ENCODE measurements around the gene SH3GL2.

SH3GL2 gene

DNA sequence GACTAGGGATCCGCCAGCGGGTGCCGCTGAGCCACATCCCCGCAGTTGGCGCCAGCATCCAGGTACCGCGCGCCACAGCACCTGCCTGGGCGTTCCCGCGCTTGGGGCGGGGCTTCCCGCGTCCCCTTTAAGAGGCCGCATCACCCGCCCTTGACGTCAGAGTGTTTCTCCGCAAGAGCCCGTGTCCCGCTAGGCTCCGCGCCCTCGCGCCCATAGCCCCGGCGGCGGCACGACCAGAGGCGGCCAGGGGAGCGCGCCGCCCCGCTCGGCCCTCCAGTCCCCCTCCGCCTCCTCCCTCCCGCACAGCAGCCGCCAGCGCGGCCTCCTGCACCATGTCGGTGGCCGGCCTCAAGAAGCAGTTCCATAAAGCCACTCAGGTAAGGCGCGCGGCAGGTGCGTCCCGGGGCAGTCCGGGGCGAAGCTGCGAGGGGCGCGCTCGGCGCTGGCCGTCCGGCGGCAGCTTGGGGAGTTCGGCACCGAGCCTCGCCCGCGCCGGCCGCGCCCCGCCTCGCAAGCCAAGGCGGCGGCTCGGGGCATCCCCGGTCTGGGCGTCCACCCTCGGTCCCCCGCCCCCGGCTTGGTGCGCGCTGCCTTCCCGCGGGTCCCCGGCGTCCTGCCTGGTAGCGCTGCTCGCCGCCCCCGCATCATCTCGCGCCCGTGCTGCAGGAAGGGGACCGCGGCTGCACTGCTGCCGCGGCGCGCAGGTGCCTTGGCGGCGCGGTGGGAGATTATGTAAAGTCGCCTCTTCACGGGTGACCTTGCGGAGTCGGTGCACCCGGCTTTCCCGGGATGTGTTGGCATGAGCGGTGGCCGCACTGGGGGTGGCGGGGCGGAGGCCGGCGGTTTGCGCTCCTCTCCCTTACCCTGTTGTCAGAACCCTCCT, at the start of gene SH3GL2:
Gene SH3GL2, plus strand, starts transcription at position 156 of the 883 bp plus-strand sequence.
- DNase-seq (ENCODE audit: low read depth): no peak

DNA sequence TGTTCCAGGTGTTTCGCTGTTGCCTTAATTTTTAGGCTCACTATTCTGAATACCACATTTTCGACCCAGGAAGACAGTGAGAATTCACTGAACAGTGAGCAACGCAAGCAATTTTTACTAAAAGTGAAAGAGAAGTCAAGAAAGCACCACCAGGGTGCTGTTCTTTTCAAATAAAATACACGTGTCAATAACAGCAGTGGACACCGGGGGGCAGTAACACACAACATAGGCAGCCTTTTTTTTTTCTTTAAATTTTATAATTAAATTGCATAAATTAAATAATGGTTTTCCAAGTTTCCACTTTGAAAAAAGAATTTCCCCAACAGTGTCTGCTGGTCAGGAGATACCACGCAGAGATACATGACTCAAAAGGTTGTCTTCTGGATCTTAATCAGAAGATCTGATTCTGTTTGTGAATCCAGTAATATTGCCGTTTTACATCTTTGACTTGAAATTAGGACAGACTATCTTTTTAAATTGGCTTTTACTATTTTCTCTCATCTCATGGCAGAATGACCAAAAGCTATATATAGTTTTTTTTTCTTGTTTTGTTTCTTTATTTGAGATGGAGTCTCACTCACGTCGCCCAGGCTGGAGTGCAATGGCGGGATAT, 47.1 kb upstream of the SH3GL2 start:
- no peak for DNase-seq (ENCODE audit: low read depth)

DNA sequence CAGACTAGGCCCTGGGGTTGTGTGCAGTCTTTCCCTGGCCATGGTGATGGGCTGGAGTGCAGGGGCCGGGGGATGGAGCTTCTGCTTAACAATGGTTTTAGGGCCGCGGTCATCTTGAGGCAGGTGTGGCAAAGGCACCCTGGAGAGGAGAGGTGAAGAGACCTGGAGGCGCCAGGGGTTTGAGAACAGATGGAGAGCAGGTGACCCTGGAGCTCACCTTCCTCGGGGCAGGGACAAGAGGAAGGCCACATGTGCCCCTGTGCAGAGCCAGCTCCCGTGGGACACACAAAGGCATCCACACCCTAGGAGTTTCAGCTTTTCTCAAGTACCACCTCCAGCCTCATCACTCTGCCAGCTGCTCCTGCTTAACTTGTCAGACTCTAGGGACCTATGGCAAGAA, 46.4 kb upstream of the SH3GL2 start:
- no peak for DNase-seq (ENCODE audit: low read depth)

DNA sequence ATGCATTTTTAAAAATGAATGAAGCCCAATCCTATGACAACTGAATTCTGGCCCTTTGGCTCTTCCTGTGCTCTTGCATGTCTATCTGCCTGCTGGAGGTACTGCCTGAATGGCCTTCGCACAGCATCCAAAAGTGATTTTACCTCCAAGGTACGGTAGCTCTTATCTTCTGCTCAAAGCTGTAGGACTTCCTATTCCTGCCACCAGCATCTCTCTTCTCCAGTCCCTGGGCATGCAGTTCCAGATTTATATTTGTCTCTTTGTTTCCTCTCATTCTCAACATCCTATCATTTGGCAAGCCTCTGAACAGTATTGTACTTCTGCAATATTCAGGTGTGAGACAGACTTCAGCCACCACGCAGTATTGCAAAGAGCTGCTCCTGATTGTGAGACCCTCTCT, 43.7 kb upstream of the SH3GL2 start:
- DNase-seq (ENCODE audit: low read depth): no peak

DNA sequence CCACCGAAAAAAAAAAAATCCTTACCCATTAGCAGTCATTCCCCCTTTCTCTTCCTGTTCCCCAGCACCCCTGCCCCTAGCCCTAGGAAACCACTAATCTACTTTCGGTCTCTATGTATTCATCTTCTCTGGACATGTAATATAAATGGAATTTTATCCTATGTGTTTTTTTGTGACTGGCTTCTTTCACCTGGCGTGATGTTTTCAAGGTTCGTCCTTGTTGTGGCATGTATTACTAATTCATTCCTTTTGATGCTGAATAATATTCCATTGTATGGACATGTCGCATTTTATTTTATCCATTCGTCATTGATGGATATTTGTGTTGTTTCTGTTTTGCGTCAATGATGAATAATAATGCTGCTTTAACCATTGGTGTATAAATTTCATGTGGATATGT, 42.8 kb upstream of the SH3GL2 start:
- DNase-seq (ENCODE audit: low read depth): no peak

DNA sequence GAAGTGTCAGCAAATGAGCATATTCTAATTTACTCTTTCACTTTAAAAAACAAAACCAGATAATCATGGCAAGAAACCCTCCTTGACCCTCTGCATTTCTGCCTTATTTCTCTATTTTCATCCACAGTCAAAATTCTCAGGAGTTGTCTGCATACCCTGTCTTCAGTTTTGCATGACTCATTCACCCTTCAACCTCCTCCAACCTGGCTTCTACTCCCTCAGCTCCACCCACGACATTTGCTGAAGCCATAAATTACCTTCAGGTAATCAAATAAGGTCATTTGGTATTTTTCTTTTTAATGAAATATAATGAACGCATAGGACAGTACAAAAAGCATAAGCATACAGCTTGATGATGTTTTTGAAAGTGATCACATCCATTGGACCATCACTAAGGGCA, 27.8 kb upstream of the SH3GL2 start:
- DNase-seq (ENCODE audit: low read depth): no peak

DNA sequence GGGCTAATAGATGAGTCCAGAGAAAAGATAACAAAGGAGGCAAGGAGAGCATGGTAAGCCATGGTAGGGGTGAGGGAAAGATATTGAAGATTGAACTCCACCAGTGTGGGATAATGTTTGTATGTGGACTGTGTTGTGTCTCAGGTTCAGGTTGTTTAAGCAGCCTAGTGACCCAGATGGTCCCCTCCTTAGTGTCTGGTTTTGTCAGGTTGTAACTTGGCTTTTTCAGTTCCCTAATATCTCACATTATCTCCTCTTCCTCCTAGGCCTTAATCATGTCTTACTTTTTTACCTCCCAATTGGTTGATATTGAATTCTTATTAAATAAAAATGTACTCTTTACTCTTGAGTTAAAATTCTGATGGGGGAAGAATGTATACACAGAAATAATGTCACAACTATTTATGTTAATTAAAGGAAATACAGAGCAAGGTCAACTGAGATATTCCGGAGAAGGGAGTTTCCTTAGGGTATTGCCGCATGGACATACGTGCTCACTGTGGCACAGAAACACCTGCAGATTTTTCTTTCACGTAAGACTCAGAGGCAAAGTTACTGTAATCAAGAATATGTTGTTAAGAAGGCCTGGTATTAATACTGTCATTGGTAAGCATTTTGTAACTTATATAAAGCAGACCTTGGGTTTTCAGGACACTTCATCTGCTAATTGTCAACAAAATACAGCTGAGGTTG, 23.4 kb upstream of the SH3GL2 start:
- DNase-seq (ENCODE audit: low read depth): no peak

DNA sequence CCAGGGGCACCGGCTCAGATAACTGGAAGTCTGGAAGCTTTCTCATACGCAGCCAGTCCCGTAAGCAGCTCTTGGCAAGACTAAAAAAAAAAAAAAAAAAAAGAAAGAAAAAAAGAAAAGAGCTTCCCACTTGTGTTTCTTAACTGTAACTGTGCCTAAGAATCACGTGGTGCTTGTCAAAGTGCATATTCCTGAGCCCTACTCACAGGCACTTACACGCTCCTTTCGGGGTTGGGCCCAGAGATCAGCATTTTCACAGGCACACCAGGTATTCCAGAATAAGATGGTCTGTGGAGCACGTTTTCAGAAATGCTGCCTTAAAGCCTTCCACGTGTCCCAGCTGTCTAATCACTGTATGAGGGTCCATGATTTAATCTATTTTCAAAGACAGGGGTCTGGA, 22.6 kb upstream of the SH3GL2 start:
- DNase-seq (ENCODE audit: low read depth): no peak

DNA sequence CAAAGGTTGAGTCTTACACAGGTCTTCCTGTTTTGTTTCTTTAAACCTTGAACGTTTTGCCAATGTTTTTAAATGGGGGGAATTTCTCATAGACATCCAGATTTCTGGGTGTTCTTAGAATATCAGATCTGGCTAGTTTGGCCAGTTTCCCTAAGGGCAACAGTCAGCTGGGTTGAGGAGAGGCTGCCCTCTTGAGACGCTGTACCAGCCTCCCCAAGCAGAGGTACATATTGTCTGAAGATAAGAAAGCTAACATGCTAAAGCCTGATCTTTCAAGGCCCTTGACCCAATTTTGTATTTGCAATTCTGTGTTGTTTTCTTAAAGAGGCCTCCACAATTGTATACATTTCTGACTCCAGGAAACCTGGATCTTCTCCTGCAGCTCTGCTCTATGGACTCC, 21.9 kb upstream of the SH3GL2 start:
- no peak for DNase-seq (ENCODE audit: low read depth)

DNA sequence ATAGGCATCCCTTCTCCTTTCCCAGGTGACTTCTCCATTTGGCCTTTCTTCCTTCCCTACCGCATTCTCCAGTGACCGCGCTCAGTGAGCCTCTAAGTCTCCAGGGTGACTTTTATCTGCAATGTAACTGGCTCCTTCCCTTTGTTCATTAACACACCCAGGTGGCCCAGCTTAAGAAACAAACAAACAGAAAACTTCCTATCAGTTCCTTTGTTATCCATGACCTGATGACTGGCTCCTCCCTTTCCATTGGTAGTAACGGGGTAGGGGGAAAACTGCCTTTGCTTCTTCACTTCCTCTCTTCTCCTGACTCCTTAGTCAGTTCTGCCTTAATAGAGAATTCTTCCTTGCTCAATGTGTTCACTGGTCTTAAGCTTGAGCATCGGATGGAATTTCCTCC, 7.0 kb upstream of the SH3GL2 start:
- DNase-seq (ENCODE audit: low read depth): no peak

DNA sequence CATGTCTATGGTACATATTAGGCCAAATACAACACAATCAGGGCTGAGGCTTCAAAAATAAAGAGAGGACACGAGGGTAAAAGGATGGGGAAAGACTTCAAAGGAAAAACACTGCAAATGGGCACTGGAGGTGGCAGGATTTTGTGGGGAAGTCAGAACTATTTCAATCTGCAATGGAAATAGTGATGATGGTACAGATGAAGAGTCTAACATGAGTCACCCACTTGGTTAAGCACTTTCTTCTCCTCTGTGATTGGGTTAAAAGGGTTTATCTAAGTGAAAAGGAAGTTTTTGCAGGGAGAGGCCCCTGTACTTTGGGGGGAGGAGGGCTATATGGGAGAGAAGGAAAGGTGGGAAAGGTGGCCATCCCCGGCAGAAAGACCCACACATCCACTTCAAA, 4.5 kb upstream of the SH3GL2 start:
- no peak for DNase-seq (ENCODE audit: low read depth)

DNA sequence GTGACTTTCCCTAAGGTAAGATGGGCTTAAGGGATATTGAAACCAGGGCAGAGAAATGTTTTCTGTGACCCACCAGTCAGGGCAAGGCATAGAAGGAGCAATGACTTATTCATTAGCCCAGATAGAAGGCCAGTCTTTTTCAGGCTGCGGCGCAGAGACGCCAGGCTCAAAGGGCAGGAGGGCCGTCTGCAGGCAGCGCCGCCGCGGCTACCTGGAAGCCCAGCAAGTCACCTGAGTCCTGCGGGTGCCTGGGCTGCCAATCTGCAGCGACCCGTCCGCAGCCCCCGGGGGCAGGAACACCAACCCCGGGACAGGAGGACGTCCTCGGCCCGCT, 322 bp upstream of the SH3GL2 start:
- no peak for DNase-seq (ENCODE audit: low read depth)

DNA sequence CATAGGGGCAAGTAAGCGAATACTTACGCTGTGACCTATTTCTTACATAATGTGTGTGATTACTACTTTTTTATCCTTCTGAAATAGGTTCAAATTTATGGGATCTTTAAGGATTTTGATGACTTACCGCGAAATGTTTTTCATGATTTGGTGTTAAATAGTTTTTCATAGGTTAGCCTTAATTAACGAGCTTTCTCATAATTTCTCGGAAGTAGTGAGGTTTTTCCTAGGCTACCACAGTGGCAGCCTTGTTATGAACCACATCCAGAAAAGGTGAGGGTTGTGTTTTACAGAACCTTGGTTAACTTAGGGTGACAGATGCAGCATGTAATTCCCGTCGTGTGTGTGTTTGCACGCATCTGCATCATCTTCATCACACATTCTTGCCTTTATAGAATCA, 1.3 kb downstream of the SH3GL2 start:
- DNase-seq (ENCODE audit: low read depth): no peak

DNA sequence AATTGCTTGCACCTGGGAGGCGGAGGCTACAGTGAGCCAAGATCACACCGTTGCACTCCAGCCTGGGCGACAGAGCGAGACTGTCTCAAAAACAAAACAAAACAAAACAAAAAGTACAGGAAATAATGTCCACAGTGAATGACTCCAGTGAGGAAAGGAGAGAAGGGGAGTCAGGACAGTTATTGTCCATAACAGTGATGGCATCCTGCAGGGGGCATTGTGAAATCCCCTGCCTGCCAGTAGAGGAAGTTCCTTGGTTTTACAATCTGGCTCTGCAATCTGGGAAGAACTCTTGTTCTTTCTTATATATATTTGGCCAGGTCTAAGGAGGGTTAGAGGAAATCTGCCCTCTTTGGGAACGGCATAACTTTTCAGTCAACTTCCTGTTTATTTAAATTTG, 8.2 kb downstream of the SH3GL2 start:
- DNase-seq (ENCODE audit: low read depth): no peak

DNA sequence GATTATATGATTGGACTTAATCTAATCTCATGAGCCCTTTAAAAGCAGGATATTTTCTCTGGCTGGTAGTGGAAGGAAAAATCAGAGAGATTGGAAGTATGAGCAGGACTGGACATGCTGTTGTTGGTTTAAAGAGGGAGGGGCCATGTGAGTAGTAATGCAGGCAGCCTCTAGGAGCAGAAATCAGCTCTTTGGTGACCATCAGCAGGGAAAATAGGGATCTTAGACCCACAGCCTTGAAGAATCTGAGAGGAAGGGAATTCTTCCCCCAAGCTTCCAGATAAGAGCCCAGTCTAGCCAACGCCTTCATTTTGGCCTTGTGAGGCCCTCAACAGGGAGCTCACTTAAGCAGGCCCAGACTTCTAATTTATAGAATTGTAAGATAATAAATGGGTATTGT, 9.5 kb downstream of the SH3GL2 start:
- DNase-seq (ENCODE audit: low read depth): no peak

DNA sequence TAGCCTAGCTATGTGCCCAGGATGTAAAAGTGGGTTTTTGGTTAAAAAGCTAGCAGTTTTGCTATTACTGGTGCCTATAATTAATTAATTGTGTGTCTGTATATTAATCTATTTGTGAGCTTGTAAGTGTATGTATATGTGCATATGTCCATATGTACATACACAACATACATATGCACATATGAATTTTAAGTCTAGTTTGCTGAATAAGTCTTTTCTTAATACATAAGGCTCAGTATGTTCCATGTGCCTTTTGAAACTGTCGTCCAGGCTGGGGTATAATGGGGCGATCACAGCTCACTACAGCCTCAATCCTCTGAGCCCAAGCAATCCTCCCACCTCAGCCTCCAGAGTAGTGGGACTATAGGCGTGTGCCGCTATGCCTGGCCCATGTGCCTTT, 10.1 kb downstream of the SH3GL2 start:
- no peak for DNase-seq (ENCODE audit: low read depth)

DNA sequence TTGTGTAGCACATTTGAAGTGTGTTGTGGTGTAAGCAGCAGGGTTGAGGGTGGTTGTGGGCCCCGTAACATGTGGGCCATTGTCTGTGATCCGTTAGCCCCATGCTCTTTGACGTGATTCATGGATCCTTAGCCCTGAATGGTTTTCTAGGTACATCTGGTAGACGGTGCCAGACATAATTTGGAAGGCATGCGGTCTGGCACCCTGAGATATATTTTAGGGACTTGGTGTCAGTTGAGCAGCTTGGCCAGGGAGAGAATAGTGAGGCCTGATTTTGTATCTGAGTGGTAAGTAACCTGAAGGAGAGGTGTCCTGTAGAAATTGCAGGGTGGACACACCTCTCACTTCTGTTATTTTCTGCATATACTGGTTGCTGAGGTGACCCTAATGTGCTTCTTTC, 10.9 kb downstream of the SH3GL2 start:
- DNase-seq (ENCODE audit: low read depth): no peak

DNA sequence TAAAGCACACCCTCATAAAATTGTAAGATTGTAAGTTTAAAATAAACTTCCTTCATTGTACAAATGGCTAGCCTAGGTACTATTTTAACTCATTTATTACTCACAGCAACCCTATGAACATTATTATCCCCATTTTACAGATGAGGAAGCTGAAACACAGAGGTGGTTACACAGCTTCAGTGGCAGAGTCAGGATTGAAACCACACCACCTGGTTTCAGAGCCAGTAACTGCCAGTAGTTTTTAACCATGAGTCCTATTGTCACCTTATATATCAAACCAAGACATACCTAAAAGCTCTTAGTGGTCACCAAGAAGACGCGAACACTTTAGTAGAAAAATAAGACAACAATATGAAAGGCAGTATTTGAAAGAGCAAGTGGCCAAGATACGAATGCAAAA, 16.1 kb downstream of the SH3GL2 start:
- no peak for DNase-seq (ENCODE audit: low read depth)

DNA sequence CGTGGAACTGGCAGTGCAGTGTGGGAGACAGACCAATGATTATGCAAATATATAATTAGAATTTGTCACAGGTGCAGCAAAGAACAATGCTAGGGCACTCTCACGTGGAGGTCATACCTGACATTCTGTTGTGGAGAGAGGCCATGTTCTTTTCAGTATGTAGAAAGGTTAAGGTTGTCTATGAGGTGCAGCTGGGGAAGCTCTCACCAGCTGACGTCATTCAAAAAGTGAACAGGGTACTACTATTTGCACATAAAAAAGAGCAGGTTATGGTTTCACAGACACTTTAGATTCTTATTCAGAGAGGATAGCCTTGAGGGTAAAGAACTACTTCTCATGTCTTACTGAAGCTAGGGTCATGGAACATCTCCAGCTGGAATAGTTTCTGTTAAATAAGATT, 19.1 kb downstream of the SH3GL2 start:
- DNase-seq (ENCODE audit: low read depth): no peak

DNA sequence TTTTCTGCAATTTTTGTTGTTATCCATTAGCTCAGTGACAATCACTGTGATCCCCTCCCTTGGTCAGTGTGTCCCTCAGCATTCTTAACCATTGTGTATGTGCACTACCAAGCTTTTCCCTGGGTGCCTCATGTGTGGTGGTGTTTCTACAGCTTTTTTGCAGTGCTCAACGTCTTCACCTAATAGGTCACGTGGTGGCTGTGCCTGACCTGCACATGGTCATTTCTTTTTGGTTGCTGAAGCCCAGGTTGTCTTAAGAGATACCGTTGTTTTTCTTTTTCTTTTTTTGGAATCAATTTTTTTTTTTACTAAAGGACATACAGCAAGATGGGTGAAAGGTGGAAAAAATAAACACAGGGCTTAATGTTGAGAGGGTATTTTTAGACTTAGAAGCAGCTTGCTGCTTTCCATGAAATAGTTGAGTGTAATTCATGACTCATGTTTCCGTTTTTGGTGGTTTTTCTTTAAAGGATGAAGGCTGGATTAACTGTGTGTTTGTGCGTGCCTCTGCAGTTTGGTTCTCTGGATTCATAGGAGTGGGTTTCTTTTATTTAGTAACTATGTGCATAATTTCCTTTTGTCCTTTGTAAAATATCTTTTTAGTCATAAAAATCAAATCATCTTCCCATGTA, 22.2 kb downstream of the SH3GL2 start:
- DNase-seq (ENCODE audit: low read depth): no peak

DNA sequence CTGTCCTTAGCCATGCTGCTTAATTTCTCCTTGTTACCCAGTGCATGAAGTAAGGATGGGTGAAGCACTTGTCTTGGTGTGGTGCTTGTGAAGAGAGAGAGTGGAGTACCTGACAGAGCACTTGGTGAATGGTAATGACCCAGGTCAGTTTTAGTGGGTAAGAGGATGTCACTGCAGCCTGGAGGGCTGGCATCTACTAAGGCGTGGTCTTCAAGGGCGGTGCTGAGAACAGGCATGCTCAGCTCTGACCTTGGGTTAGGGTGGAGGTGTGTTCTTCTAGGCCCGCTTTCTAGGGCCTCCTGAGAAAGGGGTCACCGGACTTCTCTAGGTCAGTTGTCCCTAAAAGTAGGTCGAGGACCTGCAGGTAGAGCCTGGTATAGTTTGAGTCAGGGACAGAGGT, 25.7 kb downstream of the SH3GL2 start:
- DNase-seq (ENCODE audit: low read depth): no peak

DNA sequence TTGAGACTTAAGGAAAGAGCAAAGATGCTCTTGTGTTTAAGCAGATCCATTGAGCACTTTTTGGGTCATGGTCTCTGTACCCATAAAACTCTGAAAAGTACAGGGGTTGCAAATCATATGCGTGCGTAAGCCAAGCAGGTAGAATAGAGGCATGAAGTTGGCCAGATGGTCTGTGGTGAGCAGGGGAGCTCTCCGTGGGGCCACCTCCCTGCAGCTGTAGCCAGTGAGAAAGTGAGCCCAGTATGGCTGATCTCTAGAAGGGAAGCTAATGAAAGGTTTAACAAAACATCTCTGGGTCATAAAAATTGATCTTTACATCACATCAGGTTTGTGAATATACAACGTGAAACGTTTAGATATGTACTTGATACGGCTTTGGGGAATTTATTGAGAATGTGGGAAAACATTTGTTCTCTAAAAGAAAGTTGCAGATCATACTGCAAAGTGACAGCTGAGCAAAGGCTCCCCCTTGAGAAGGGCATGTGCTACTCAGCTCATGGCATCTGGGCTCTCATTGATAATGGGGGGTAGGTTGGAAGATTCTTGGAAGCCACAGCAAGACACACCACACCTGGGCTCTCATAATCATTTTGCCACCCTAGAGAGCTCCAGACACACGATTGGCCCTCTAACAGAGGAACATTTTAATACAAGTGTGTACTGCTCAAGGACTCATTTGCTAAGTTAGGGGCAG, 30.6 kb downstream of the SH3GL2 start:
- no peak for DNase-seq (ENCODE audit: low read depth)
